ENCODE measurements around the gene PLCXD3. TPM values are rescaled to one million over a fixed set of nuclear protein-coding genes. Genes with fewer than 3 reads are reported as not detected.

PLCXD3 gene
- total RNA-seq, 1 experiment from 2014 or later: 5.0 TPM

DNA sequence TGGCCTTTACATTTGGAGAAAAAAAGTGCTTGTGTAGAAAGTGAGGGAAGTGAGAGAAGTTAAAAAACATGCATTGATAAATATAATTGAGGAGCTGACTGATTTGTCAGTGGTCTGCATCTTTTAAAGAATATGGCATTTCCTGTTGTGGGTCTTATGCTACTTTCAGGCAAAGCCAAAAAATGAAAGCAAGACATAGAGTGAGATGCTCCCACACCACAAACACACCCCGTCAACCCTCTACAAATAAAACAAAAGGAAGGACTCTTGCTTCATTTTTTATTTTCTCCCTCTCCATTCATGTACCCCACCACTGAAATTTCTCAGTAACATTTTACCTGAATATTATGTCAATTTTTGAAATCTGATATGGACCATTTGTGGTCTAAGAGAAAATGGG, 22.1 kb upstream of the PLCXD3 start:
- H2AFZ ChIP-seq (ENCODE audit: low read length): no peak overlapping the region
- no peak for ATAC-seq
- peaks cover 10% of the 10 kb centered on the region; the same call in 1 of the 2 replicates for H3K36me3 ChIP-seq (ENCODE audit: low read depth, low read length)
- H3K4me2 ChIP-seq (ENCODE audit: low read length): no peak overlapping the region
- no TSS peak for BruUV-seq (replicated peaks)
- H3K4me1 ChIP-seq (ENCODE audit: insufficient read depth, low read length): peaks cover 5% of the 10 kb centered on the region; the same call in 1 of the 2 replicates
- no peak for DNase-seq
- H3K79me2 ChIP-seq (ENCODE audit: low read length): no peaks in the 10 kb centered on the region
- H3K9me3 ChIP-seq (ENCODE audit: low read length): peaks cover 35% of the 10 kb centered on the region
- no peak overlapping the region for H3K4me3 ChIP-seq (ENCODE audit: low read length)
- peaks cover 5% of the 10 kb centered on the region for H3F3A ChIP-seq (ENCODE audit: low read length, unreplicated experiment)
- no peak overlapping the region for H3K27ac ChIP-seq (ENCODE audit: low read length)
- ChIA-PET CTCF (no interaction called here), POLR2A (ENCODE audit: unreplicated experiment) (no interaction called here)
- no peaks in the 10 kb centered on the region for H3K27me3 ChIP-seq (ENCODE audit: low read length)
- intact Hi-C loops (cut with micrococcal nuclease): no loop called here
- no peaks in the 10 kb centered on the region for H4K20me1 ChIP-seq (ENCODE audit: low read length)
- no peaks in the 10 kb centered on the region for H3K9me2 ChIP-seq (replicated peaks; ENCODE audit: low read length)
- H3K9ac ChIP-seq (ENCODE audit: low read length): no peak overlapping the region
- no peak for TF ChIP-seq EZH2phosphoT487 (IDR thresholded peaks at IDR 0.05; ENCODE audit: borderline replicate concordance, low read length)
- no peak for TF ChIP-seq EZH2 (IDR thresholded peaks at IDR 0.05; ENCODE audit: low read length, unreplicated experiment)
- TF ChIP-seq, protein P1, sequence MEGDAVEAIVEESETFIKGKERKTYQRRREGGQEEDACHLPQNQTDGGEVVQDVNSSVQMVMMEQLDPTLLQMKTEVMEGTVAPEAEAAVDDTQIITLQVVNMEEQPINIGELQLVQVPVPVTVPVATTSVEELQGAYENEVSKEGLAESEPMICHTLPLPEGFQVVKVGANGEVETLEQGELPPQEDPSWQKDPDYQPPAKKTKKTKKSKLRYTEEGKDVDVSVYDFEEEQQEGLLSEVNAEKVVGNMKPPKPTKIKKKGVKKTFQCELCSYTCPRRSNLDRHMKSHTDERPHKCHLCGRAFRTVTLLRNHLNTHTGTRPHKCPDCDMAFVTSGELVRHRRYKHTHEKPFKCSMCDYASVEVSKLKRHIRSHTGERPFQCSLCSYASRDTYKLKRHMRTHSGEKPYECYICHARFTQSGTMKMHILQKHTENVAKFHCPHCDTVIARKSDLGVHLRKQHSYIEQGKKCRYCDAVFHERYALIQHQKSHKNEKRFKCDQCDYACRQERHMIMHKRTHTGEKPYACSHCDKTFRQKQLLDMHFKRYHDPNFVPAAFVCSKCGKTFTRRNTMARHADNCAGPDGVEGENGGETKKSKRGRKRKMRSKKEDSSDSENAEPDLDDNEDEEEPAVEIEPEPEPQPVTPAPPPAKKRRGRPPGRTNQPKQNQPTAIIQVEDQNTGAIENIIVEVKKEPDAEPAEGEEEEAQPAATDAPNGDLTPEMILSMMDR (conservative IDR thresholded peaks at IDR 0.05; ENCODE audit: low read depth, low read length): no peak

DNA sequence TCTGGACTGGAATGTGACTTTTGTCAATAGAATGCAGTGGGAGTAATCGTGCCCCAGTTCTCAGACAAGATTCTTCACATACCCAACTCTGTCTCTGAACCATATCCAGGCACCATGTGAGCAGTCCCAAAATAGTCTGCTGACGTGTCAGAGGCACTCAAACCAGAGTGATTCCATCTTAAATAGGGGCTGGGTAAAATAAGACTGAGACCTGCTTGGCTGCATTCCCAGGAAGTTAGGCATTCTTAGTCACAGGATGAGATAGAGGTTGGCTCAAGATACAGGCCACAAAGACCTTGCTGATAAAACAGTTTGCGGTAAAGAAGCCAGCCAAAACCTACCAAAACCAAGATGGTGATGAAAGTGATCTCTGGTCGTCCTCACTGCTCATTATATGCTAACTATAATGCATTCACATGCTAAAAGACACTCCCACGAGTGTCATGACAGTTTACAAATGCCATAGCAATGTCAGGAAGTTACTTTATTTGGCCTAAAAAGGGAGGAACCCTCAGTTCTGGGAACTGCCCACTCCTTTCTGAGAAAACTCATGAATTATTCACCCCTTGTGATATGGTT, 16.9 kb upstream of the PLCXD3 start:
- peak overlapping the region; percentile 84 for H3K27ac ChIP-seq (ENCODE audit: low read length)
- H3K27me3 ChIP-seq (ENCODE audit: low read length): no peaks in the 10 kb centered on the region
- peak overlapping the region; percentile 18; the same call in 1 of the 2 replicates for H3K9ac ChIP-seq (ENCODE audit: low read length)
- no peaks in the 10 kb centered on the region for H3K79me2 ChIP-seq (ENCODE audit: low read length)
- 0 out of 2 replicates have a peak overlapping the region, but pooled peaks have one; percentile 5 for H3K4me2 ChIP-seq (ENCODE audit: low read length)
- H3K36me3 ChIP-seq (ENCODE audit: low read depth, low read length): peaks cover 10% of the 10 kb centered on the region; the same call in 1 of the 2 replicates
- ChIA-PET POLR2A (ENCODE audit: unreplicated experiment) (no interaction called here), CTCF (no interaction called here)
- no peak overlapping the region for H2AFZ ChIP-seq (ENCODE audit: low read length)
- no TSS peak for BruUV-seq (replicated peaks)
- no peaks in the 10 kb centered on the region for H3K9me2 ChIP-seq (replicated peaks; ENCODE audit: low read length)
- no peak overlapping the region for H3K4me3 ChIP-seq (ENCODE audit: low read length)
- peaks cover 35% of the 10 kb centered on the region for H3K9me3 ChIP-seq (ENCODE audit: low read length)
- peaks cover 21% of the 10 kb centered on the region for H3K4me1 ChIP-seq (ENCODE audit: insufficient read depth, low read length)
- peak; percentile 95 for ATAC-seq
- peak; percentile 99 for DNase-seq
- peaks cover 10% of the 10 kb centered on the region for H3F3A ChIP-seq (ENCODE audit: low read length, unreplicated experiment)
- no peak for TF ChIP-seq EZH2 (IDR thresholded peaks at IDR 0.05; ENCODE audit: low read length, unreplicated experiment)
- no peak for TF ChIP-seq EZH2phosphoT487 (IDR thresholded peaks at IDR 0.05; ENCODE audit: borderline replicate concordance, low read length)
- TF ChIP-seq, protein P1 (conservative IDR thresholded peaks at IDR 0.05; ENCODE audit: low read depth, low read length): no peak
- H4K20me1 ChIP-seq (ENCODE audit: low read length): no peaks in the 10 kb centered on the region
- intact Hi-C loops (cut with micrococcal nuclease): no loop called here

DNA sequence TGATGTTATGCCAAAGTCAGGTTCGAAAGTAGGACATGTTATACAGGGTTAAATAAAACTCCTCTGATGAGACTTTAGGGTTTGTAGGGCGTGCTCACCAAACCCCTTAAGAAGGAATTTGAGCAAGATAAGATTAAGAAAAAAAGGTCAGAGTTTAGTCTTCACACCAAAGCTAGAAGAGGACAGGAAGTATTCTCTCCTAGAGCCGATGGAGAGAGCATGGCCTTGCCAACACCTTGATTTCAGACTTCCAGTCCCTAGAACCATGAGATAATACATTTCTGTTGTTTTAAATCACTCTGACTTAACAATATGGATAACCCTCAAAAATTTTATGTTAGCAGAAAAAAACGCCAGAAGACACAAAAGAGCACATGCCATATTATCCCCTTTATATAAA, 16.3 kb upstream of the PLCXD3 start:
- no peaks in the 10 kb centered on the region for H3K9me2 ChIP-seq (replicated peaks; ENCODE audit: low read length)
- CTCF ChIA-PET: no interaction called here
- no peak for DNase-seq
- H3K79me2 ChIP-seq (ENCODE audit: low read length): no peaks in the 10 kb centered on the region
- TF ChIP-seq EZH2 (IDR thresholded peaks at IDR 0.05; ENCODE audit: low read length, unreplicated experiment) (no peak), EZH2phosphoT487 (IDR thresholded peaks at IDR 0.05; ENCODE audit: borderline replicate concordance, low read length) (no peak)
- TF ChIP-seq, protein P1 (conservative IDR thresholded peaks at IDR 0.05; ENCODE audit: low read depth, low read length): no peak
- H3K27ac ChIP-seq (ENCODE audit: low read length): peak overlapping the region; percentile 58
- peaks cover 10% of the 10 kb centered on the region; the same call in 1 of the 2 replicates for H3K36me3 ChIP-seq (ENCODE audit: low read depth, low read length)
- intact Hi-C loops (cut with micrococcal nuclease): no loop called here
- peaks cover 10% of the 10 kb centered on the region for H3F3A ChIP-seq (ENCODE audit: low read length, unreplicated experiment)
- POLR2A ChIA-PET (ENCODE audit: unreplicated experiment): no interaction called here
- no peak overlapping the region for H2AFZ ChIP-seq (ENCODE audit: low read length)
- H3K9me3 ChIP-seq (ENCODE audit: low read length): peaks cover 35% of the 10 kb centered on the region
- ATAC-seq: no peak
- no peaks in the 10 kb centered on the region for H4K20me1 ChIP-seq (ENCODE audit: low read length)
- H3K27me3 ChIP-seq (ENCODE audit: low read length): no peaks in the 10 kb centered on the region
- no peak overlapping the region for H3K4me3 ChIP-seq (ENCODE audit: low read length)
- peak overlapping the region; percentile 5; the same call in 1 of the 2 replicates for H3K4me2 ChIP-seq (ENCODE audit: low read length)
- H3K4me1 ChIP-seq (ENCODE audit: insufficient read depth, low read length): peaks cover 21% of the 10 kb centered on the region
- BruUV-seq (replicated peaks): no TSS peak
- no peak overlapping the region for H3K9ac ChIP-seq (ENCODE audit: low read length)
